Ovary (tissue), 3 donors: ENCODE measurements around the gene TENM4.

Source experiments
- CTCF ChIP-seq, 3 donors: fragments of 450-650 bp in 2 of 3; fragments of 200-600 bp in 1 of 3; IDR thresholded peaks; one replicate each; pipeline versions ENCODE4 v1.5.1 to v1.8.0; 2016 to 2022; ENCODE audit warnings: antibody characterized with exemption in 3 of 3, mild to moderate bottlenecking in 1 of 3
- EP300 ChIP-seq: sonication (generic); formaldehyde crosslinking; IDR thresholded peaks from one replicate; pipeline ENCODE4 v1.6.1; 2017; ENCODE audit warnings: antibody characterized with exemption
- POLR2A ChIP-seq: fragments of 450-650 bp; IDR thresholded peaks from one replicate; pipeline ENCODE4 v1.6.1; 2017; ENCODE audit warnings: antibody characterized with exemption, mild to moderate bottlenecking, moderate library complexity
- donor health status: DM: no; HTN: no; CAD: no.

DNA sequence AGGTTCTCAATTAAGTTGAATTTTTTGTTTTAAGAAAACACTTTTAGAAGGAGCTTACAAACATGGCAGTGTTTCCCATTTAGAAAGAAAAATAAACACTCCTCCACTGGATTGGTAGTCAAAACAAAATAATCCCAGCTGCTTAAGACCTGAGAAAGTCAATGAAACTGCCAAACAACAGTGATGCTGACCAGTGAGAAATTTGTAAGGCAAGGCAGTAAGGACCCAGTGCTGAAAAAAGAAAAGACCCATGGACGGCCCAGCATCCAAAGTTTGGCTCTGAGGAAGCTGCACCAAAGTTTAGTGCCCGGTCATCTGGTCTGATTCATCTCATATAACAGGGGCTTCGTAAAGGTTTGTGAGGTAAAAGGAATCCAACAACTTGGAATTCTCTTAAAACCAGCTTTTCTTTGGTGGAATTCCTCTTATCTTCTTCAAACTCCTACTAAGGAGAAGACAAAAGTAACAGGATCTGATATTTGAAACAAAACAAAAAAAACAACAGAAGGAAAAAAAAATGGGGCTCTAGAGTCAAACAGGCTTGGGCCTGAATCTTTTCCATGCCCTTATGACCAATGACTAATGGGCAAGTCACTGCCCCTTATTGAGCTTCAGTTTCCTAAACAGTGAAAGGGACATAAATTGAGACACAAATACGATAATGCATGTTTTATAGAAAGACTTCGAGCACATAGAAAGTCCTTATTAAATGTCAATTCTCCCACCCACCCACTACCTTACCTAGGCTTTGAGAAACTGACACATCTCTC lies 483.2 kb downstream of the TENM4 start:
- no peak for TF ChIP-seq POLR2A
- no peak for TF ChIP-seq CTCF (IDR thresholded peaks at IDR 0.05)
- no peak for TF ChIP-seq EP300
